Measurements from ENCODE around the gene TCF25.
"Not testable (repeated sequence)": the region's sequence is repeated elsewhere in the genome, so short reads cannot be mapped to it uniquely, and the experiment has no call there.

TCF25 gene

GRCh38 chr16:89905511-89906139, 32.2 kb downstream of the TCF25 start:
- peak; percentile 33 for DNase-seq (ENCODE audit: low spot score)

- no peak for DNase-seq (ENCODE audit: low spot score)
These were observed 33.0 kb downstream of the TCF25 start for GRCh38 chr16:89906140-89907025.

DNA sequence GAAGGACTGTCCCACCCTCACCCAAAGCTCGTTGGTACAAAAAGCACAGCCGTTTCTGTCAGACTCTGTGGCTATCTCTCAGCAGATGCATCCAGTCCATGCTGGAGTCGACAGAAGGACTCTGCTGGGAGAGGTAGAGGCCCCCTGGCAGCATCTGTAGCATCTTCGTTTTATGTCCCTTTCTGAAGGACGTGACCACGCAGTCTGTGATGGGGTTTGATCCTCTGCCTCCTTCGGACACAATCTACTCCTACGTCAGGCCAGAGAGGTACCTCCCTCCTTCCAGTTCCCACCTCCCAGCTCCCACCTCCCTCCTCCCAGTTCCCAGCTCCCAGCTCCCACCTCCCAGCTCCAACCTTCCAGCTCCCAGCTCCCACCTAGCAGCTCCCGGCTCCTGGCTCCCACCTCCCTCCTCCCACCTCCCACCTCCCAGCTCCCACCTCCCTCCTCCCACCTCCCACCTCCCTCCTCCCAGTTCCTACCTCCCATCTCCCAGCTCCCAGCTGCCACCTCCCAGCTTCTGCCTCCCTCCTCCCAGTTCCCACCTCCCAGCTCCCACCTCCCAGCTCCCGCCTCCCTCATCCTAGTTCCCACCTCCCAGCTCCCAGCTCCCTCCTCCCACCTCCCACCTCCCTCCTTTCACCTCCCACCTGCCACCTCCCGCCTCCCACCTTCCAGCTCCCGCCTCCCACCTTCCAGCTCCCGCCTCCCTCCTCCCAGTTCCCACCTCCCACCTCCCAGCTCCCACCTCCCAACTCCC, 33.8 kb downstream of the TCF25 start:
- DNase-seq (ENCODE audit: low spot score) = no peak

GRCh38 chr16:89908236-89908635, 34.8 kb downstream of the TCF25 start:
- DNase-seq (ENCODE audit: low spot score) = no peak

DNA sequence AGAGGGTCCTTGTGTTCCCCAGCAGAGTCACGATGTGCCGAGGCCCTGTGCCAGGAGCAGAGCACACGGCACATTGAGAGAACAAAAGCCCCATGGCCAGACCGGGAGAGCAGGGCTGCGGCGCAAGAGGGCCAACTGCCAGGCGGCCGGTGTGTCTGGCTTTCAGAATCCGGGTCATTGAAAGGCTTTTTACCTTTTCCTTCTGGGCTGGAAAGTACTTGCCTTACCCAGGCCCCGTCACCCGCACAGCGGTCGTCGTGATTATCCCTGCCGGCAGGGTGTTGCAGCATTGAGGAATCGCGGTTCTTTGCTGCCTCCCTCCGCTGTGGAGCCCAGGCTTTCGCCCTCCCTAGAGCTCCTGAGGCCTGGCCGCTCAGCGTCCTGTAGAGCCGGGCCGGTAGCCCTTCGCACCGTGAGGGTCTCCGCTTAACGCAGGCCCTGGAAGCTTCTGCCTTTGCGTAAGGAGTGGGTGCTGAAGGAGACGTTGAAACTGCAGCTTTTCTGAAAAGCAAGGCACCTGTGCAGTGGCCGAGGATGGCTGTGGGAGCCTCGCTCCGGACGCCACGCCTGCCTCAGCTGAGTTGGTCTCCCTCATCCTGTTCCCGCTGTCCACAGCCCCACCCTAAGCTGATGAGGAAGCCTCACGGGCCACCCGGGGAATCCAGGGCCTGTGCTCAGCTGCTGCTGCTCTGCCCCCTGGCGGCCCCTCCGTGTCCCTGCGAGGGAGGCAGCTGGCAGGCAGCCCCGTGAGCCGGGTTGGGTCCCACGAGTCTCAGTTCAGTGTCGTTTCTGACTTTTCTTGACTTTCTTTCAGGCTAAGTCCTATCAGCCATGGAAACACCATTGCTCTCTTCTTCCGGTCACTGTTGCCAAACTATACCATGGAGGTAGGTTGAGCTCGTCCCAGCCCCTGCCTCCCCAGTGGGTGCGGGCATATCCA, 36.7 kb downstream of the TCF25 start:
- DNase-seq (ENCODE audit: low spot score) = peak; percentile 83

DNA sequence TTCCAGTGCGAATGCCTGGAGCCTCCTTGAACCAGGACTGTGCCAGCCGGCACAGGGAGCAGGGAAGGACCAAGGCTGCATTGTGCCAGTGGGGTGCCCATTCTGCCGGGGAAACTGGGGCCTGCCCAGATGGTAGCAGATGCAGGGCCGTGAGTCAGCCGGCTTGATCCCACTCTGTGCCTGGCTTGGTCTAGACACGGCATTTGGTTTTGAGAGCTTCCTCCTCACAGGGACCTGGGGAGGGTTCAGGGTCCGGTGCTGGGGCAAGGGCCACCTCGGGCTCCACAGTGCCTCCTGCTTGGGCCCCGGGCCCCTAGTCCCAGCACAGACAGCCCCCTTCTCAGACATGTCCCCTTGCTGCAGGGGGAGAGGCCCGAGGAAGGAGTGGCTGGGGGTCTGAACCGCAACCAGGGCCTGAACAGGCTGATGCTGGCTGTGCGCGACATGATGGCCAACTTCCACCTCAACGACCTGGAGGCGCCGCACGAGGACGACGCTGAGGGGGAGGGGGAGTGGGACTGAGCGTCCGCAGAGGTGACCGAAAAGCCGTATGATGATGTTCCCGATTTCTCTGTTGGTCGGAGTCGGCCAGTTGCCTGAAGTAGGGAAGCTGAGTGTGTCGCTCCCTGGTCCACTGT, 37.4 kb downstream of the TCF25 start:
- no peak for DNase-seq (ENCODE audit: low spot score)

- DNase-seq (ENCODE audit: low spot score) = no peak
These were observed 38.0 kb downstream of the TCF25 start for GRCh38 chr16:89911375-89911774.

- no peak for DNase-seq (ENCODE audit: low spot score)
These were observed 38.8 kb downstream of the TCF25 start for GRCh38 chr16:89912143-89912542.

DNA sequence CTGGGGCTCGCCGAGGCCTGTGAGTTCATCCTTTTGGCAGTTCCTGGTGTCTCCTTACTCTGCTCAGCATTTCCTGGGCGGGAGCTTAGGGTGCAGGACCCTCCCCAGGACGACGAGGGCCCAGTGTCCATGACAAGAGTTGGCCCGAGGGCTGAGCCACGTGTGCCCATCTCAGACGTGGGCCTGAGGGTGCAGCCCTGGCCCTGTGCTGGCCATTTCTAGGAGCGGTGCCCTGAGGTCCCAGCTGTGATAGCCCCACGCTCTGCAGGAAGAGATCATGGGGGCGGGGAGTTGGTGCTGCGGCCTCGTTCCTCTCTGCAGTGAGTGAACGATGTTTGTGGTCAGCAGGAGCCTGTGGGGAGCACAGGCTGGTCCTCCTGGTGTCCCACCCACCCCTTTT, 39.2 kb downstream of the TCF25 start:
- DNase-seq (ENCODE audit: low spot score) = no peak

DNA sequence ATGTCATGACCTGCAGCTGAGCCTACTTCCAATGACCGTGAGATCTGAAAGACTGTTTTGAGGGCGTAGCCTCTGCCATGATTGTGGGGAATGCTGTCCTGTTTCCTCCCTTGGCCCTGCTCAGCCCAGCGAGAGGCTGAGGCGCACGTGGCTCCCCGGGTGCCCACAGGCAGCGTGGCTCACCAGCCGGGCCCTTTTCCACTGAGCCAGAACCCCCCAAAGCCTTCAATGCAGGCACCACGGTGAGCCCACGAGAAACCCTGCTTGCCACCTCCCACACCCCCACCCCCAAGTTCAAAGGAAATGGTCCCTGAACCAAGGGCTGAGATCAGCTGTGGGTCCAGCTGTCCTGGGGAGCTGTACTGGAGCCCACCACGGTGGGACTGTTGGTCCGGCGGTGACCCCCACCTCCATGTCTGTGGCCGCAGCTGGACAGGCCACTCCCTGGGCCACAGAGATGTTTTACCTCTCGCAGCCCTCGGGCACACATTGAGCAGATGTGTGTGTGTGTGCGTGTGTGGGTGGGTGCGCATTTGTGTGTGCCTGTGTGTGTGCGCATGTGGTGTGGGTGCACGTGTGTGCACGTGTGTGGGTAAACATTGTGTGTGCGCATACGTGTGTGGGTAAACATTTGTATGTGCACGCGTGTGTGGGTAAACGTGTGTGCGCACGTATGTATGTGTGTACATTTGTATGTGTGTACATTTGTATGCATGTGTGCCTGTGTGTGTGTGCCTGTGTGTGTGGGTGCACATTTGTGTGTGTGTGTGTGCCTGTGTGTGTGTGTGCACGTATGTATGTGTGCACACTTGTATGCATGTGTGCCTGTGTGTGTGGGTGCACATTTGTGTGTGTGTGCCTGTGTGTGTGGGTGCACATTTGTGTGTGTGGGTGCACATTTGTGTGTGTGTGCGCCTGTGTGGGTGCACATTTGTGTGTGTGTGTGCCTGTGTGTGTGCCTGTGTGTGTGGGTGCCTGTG, 40.3 kb downstream of the TCF25 start:
- DNase-seq (ENCODE audit: low spot score) = no peak

GRCh38 chr16:89914642-89915285, 41.4 kb downstream of the TCF25 start:
- DNase-seq (ENCODE audit: low spot score) = not testable (repeated sequence)

DNA sequence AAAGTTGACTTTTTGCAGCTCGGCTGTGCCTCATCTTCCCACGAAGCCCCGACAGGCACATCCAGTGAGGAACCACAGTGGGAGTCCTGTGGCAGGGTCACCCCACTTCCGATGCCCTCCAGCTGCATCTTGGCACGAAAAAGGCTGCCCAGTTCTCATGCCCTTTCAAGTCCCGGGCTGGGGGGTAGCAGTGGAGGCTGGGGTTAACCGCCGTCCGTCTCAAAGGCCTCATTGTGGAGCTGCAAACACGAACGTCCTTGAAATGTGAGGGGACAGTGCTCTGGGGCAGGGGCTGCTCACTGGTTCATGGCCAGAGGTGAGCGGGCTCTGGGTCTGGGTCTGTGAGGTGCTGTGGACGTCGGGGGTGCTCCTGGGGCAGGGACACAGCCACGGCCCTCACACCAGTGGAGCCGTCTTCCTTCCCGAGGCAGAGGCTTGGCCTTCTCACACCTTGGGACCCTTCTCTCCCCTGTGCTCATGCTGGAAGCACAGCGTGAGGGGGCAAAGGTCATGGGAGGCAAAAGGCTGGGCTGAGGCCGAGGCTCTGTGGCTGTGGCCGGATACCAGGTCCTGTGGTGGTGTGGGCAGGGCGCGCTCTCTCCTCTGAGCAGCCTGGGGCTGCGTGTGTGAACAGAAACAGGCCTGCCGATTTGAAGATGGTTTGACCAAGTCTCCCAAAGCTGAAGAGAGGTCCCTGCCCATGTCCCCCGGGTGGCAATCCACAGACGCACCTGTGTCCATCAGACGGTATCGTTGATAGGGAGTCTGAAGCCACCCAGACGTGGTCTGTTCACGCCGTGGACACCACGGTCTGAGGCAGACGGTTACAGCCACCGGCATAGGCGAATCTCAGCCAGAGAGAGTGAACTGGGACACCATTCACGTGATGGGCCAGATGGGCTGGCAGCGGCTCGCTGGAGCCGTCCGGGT, 42.2 kb downstream of the TCF25 start:
- DNase-seq (ENCODE audit: low spot score) = no peak

DNA sequence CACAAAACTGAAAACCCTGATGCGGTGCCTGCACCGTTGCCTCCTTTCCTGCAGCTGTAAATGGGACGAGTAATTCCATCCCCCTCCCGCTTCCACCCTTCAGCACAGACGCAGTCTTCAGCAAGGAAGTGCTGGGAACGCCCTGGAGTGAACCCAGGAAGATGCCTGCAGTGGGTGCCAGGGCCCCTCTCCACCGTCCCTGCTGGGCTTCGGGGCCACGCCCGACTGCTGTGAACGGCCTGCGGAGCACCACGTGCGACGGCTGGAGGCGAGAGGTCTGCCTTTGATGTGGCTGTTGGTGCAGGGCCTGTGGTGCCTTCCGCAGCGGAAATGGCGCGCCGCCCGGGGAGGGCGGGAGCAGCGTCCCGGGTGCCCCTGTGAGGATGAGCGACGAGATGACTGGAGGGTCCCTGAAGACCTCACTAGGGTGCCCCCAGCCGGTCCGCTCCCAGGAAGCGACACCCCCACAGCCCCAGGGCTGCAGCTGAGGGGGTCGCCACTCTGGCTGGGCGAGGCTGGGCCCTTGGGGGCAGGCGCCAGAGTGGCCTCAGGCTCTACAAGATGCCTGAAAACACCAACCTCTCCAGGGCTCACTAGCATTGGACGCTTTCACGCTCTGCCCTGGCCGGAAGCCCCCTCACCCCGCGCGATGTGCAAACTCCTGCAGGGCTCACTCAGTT, 44.5 kb downstream of the TCF25 start:
- DNase-seq (ENCODE audit: low spot score) = peak; percentile 97

DNA sequence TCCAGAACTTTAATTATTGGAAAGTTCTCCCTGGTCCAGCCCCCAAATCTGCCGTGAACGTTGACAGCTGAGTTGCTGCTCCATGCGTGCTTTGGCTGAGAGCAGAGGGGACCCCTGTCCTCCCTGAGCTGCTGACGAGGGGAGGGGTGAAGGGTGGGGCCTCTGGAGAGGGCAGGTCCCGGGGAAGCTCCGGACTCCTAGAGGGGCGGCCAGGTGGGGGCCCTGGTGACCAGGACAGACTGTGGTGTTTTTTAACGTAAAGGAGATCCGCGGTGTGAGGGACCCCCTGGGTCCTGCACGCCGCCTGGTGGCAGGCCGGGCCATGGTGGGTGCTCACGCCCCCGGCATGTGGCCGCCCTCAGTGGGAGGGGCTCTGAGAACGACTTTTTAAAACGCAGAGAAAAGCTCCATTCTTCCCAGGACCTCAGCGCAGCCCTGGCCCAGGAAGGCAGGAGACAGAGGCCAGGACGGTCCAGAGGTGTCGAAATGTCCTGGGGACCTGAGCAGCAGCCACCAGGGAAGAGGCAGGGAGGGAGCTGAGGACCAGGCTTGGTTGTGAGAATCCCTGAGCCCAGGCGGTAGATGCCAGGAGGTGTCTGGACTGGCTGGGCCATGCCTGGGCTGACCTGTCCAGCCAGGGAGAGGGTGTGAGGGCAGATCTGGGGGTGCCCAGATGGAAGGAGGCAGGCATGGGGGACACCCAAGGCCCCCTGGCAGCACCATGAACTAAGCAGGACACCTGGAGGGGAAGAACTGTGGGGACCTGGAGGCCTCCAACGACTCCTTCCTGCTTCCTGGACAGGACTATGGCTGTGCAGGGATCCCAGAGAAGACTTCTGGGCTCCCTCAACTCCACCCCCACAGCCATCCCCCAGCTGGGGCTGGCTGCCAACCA, 45.3 kb downstream of the TCF25 start, which contains the start of gene MC1R:
MC1R (plus strand) TSS at position 410 of the 895 bp plus-strand sequence; CDS start at position 807, 397 bp downstream.
- peak; percentile 55 for DNase-seq (ENCODE audit: low spot score)

- no peak for DNase-seq (ENCODE audit: low spot score)
These were observed 46.4 kb downstream of the TCF25 start for GRCh38 chr16:89919535-89920406.
